ENCODE data around the gene AGBL4.
"Not testable (repeated sequence)": the region's sequence is repeated elsewhere in the genome, so short reads cannot be mapped to it uniquely, and the experiment has no call there.

AGBL4 gene

DNA sequence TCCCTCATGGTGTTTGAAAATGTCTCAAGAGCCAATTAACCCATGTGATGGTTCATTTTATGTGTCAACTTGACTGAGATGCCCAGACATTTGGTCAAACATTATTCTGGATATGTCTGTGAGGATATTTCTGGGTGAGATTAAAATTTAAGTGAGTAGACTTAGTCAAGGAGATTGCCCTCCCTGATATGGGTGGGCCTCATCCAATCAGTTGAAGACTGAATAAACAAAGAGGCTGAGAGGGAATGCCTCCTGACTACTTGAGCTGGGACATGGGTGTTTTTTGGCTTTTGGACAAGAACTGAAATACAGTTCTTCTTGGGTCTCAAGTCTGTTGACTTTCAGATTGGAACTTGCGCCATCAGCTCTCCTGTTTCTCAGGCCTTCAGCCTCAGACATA, 1462.3 kb downstream of the AGBL4 start:
- DNase-seq, result no peak

- no peak for DNase-seq
Measured at GRCh38 chr1:48560577-48560976, 1463.2 kb downstream of the AGBL4 start.

- no peak for DNase-seq
Measured at GRCh38 chr1:48560116-48560515, 1463.6 kb downstream of the AGBL4 start.

- no peak for DNase-seq
Measured at GRCh38 chr1:48558366-48558765, 1465.4 kb downstream of the AGBL4 start.

- no peak for DNase-seq
Measured at GRCh38 chr1:48556186-48556850, 1467.4 kb downstream of the AGBL4 start.

DNA sequence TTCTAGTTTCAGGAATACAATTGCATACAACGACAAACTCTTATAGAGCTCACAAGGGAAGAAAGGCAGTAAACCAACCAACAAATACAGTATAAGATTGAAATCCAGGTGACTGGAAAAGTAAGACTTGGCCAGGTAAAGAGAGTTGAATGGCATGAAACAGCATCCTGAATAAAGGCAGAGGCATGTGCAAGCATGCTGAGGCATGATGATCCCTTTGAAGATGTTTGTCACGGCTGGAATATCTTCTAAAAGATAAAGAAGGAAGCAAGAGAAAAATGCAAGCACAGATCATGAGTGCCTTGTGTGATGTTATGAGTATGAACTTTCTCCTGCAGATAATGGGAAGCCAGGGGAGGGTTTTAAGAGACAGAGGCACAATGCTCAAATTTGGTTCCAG, 1468.5 kb downstream of the AGBL4 start:
- DNase-seq, result no peak

- DNase-seq, result no peak
Measured at GRCh38 chr1:48552903-48553606, 1470.7 kb downstream of the AGBL4 start.

GRCh38 chr1:48552420-48552819, 1471.3 kb downstream of the AGBL4 start:
- peak; percentile 16 to 24 for DNase-seq

- DNase-seq, result no peak
Measured at GRCh38 chr1:48548985-48549384, 1474.8 kb downstream of the AGBL4 start.

DNA sequence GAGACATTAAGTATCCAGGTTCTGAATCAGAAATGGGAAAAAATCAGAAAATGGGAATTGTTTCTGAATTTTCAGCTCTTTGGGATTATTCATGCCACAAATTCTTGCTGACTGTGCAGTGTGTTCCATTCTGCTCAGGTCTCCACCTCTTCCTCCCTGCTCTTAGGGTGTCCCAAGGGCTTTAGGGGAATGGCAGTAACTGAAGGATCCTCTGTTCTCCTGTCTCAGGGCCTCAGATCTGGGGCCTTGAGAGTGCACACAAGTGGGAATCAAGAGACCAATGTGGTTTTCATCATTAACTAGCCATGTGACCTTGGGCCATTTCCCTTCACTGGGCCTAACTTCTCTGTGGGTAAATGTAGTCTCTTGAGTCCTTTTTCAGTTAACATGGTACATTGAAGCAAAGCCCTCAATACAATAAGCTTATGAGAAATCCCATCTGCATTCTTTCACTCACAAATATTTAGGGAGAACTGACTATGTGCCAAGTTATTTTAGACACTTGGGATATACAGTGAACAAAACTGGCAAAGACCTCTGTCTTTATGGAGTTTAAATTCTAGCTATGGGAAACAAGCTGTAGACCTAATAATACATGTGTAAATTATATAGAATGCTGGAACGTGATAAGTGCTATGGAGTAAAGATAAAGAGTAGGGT, 1476.1 kb downstream of the AGBL4 start:
- no peak for DNase-seq

DNA sequence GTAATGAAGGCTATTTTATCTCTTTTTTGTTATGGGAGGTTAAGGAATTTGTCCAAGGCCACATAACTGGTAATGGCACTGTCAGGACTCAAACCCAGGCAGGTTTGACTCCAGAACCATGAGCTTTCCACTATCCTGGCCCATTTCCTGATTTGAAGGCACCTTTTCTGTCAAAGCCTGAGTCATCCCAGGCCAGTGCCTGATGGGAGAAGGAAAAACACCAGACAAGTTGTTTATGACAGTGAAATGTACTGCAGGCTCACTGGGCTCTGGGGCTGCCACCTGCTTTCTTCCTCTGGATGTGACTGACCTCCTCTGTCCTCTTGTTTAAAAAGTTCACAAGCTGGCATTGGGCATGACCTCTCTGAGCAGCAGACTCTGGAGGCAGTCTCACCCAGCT, 1479.9 kb downstream of the AGBL4 start:
- no peak for DNase-seq

DNA sequence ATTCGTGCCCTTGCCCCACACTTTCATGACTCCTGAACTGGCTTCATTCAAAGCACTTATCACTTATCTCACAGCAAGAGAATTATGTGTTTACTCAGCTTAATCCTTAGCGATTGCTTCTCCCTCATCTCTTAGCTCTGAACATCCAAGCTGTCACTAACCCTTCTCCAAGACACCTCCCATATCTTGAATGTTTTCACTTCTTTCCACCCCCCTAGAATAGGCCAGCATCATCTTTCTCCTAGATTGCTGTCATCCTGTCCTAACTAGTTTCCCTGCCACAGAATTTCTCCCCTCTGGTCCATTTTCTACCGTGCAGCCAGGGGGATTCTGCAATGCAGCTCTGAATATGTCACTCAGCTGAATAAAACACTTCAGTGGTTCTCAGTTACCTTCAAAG, 1483.2 kb downstream of the AGBL4 start:
- DNase-seq, result no peak

DNA sequence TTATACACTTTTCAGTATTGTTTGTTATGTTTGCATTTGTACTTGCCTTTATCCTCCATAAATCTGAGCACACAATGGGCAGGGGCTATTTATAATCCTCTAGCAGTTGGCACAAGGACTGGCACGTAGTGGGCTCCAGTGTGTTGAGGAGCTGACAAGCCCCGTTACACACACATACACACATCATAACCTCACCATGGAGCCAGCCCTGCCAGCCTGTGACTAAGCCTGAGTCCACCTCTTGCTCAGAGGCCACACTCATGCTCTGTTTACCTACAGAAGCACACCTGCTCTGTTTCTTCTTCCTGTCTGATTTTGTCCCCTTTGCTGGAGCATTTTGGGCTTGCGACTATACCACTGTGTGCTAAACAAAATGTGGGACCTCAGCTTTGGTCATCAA, 1487.3 kb downstream of the AGBL4 start:
- peak; percentile 39 to 48 for DNase-seq

DNA sequence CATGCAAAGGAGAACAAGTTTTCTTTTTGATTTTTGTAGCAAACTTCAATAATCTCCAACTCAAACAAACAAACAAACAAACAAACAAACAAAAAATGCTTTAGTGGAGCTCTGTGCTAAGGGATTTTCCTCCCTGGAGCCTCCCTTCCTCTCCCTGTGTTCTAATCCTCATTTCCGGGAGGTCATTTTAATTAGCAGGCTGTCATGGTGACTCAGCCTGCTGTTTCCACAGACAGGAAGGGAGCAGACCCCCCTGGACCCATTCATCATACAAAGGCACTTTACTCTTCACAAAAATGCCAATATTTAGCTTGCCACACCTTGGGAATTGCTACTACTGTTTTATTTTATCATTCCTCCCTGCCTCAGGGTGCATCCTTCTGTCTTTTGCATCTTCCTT, 1490.8 kb downstream of the AGBL4 start:
- peak in 1 of 2 experiments; percentile 35 for DNase-seq

- peak; percentile 61 to 71 for DNase-seq
Measured at GRCh38 chr1:48530727-48531351, 1492.9 kb downstream of the AGBL4 start.

DNA sequence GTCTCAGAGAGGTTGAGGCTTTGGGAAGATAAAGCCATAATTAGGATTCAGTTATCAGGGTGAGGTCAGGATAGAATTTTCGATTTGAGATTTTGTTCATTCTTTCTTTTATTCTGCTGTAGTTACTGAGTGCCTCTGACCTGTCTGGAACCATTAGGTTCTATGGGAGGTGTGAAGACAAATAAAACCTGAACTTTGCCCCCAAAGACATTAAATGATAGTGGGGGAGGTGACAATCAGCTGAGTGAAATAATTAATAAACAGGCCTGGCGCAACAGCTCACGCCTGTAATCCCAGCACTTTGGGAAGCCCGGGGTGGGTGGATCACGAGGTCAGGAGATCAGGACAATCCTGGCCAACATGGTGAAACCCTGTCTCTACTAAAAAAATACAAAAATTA, 1496.7 kb downstream of the AGBL4 start:
- DNase-seq, result no peak

DNA sequence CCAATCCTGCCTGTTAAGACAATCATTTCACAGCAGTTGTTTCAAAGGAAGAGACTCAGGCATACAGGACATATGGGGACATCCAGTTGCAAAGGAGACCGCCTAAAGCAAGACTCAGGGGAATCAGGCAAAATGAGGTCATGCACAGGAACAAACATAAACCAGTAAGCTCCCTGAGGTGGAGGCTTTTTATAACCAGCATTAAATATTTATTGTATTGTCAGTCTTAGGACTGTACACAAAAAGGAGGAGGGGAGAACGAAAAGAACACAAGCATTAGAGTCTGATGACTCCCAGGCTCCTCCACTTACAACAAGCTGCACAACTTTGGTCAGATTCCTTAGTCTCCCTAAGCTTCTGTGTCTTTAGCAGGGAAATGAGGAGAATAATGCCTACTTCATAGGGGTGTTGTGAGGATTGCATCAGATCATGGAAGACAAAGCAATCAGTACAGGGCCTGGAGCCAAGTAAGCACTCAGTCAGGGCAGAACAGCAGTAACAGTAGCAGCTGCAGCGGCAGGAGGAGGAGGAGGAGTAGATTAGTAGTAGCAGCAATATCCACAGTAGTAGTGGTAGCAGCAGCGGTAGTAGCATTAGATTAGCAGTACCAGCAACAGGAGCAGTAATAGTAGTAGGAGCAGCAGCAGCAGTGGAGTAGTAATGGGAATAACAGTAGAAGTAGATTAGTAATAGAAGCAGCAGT, 1497.6 kb downstream of the AGBL4 start:
- DNase-seq, result peak; percentile 44 to 70

- DNase-seq, result no peak
Measured at GRCh38 chr1:48524892-48525467, 1498.8 kb downstream of the AGBL4 start.

DNA sequence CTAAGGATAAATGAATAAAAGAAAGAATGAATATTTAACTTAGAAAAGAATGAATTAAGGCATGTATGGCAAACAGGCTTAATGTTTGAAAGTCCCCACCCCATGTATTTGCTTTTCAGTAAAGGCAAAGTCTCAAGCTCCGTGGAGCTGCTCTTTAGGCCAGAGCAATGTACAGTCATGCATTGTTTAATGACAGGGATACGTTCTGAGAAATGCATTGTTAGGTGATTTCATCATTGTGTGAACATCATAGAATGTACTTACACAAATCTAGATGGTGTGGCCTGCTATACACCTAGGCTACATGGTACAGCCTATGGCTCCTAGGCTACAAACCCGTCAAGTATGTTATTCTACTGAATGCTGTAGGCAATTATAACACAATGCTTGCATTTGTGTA, 1500.2 kb downstream of the AGBL4 start:
- DNase-seq, result no peak

DNA sequence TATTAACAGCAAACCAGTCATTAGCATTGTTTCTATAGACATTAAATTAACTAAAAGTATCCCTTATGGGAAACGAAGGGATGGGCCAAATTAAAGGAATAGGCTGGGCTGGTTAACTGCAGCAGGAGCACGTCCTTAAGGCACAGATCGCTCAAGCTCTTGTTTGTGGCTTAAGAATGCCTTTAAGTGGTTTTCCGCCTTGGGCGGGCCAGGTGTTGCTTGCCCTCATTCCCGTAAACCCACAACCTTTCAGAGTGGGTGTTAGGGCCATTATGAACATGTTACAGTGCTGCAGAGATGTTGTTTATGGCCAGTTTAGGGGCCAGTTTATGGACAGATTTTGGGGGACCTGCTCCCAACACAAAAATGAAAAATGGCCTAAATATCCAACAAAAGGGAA, 1503.9 kb downstream of the AGBL4 start:
- DNase-seq, result not testable (repeated sequence)

DNA sequence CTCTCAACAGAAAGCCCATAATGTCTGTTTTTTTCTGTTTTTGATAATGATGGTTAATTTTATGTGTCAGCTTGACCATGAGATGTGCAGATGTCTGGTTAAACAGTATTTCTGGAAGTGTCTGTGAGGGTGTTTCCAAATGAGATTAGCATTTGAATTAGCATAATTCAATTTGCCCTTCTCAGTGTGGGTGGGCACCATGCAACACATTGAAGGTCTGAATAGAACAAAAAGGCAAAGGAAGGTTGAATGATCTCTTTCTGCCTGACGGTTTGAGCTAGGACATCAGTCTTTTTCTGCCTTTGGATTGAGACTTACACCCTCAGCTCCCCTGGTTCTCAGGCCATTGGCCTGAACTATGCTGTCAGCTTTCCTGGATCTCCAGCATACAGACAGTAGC, 1516.9 kb downstream of the AGBL4 start:
- no peak for DNase-seq

GRCh38 chr1:48500541-48501450, 1523.0 kb downstream of the AGBL4 start:
- no peak for DNase-seq
